ENCODE results near the gene SLC12A8.

Gene SLC12A8, protein sequence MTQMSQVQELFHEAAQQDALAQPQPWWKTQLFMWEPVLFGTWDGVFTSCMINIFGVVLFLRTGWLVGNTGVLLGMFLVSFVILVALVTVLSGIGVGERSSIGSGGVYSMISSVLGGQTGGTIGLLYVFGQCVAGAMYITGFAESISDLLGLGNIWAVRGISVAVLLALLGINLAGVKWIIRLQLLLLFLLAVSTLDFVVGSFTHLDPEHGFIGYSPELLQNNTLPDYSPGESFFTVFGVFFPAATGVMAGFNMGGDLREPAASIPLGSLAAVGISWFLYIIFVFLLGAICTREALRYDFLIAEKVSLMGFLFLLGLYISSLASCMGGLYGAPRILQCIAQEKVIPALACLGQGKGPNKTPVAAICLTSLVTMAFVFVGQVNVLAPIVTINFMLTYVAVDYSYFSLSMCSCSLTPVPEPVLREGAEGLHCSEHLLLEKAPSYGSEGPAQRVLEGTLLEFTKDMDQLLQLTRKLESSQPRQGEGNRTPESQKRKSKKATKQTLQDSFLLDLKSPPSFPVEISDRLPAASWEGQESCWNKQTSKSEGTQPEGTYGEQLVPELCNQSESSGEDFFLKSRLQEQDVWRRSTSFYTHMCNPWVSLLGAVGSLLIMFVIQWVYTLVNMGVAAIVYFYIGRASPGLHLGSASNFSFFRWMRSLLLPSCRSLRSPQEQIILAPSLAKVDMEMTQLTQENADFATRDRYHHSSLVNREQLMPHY

GRCh38 chr3:125212509-125213363 is at the start of gene SLC12A8:
Gene SLC12A8, minus strand, starts transcription at chr3:125212748. Its CDS starts 1,399 bp downstream, at chr3:125211349.
- DNase-seq = no peak

DNA sequence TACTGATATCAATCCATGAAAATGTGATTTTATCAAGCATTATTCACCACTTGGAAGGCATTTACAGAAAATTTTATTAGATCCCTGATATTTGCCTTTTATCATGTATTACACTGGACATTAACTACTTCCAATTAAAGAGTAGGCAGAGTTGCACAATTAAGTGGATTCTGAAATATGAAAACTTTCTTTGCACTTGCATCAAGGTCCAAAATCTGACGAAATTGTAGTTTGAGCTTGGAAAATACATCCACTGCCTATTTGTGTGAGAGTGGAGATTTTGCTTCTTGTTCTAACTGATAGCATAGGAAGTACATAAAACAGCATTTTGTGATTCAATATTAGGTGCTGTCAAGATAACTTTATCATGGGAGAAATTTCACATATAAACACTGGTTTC is 49.6 kb upstream of the SLC12A8 start:
- DNase-seq = no peak

DNA sequence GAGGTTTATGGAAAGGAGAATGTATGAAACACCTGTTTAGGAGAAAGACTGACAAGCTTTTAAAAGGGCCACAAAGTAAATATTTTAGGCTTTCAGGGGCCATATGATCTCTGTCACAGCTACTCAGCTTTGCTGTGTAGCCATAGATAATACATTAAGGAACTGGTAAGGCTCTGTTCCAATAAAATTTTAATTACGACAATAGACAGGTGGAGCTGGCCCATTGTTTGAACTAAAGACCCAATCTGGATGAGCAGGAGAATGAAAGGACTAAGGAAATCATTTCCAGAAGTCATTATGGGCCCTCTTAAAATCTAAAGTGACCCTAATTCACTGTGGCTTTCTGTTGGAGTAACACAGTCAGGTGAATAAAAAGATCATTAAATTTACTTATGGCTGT is 48.5 kb upstream of the SLC12A8 start:
- DNase-seq = peak; percentile 74

DNA sequence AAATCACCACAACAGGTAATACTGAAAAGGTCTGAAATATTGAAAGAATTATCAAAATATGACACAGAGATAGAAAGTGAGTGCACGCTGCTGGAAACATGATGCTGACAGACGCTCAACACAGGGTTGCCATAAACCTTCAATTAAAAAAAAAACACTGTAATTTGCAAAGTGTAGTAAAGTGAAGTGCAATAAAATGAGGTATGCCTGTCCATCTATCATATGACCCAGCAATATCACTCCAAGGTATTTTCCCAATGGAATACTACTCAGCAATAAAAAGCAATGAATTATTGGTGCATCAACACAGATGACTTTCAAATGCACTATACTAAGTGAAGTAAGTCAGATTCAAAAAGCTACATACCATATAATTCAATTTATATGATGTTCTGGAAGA is 47.6 kb upstream of the SLC12A8 start:
- DNase-seq = no peak

- no peak for DNase-seq
Observed at GRCh38 chr3:125257536-125257935, 45.0 kb upstream of the SLC12A8 start.

- no peak for DNase-seq
Observed at GRCh38 chr3:125256675-125257074, 44.1 kb upstream of the SLC12A8 start.

DNA sequence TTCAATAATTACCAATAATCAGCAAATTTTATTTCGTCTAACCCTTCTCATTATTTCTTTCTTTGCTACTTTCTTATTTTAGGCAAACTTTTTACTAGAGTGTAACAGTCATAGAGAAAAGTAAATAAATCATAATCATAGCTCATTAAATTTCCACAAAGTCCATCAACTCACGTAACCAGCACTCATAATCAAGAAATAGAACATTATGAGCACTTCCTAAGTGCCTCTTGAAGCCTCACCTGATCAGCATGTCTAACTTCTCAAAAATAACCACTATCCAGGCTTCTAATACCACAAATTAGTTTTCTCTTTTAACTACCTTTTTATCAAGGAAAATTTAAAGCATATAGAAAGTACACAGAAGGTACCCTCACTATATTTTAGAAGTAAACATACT is 38.4 kb upstream of the SLC12A8 start:
- DNase-seq = peak; percentile 18

- no peak for DNase-seq
Observed at GRCh38 chr3:125246237-125246636, 33.7 kb upstream of the SLC12A8 start.

DNA sequence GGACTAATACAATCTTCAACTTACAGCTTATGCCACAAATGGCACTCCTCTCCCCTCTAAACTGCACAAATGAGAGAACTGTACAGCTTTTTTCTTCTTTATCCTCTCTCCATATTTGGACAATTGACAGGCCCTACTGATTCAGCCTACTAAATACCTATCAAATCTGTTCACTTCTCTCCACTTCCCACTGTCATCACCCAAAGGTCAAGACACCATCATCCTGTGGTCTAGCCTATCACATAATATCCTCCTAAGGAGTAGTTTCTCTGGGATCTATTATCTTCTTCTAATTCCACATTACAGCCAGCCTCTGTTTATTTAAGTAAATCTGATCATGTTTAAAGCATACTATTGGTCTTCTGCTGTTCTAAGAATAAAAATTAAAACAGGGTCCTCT is 33.0 kb upstream of the SLC12A8 start:
- DNase-seq = no peak

- no peak for DNase-seq
Observed at GRCh38 chr3:125240496-125240895, 27.9 kb upstream of the SLC12A8 start.

DNA sequence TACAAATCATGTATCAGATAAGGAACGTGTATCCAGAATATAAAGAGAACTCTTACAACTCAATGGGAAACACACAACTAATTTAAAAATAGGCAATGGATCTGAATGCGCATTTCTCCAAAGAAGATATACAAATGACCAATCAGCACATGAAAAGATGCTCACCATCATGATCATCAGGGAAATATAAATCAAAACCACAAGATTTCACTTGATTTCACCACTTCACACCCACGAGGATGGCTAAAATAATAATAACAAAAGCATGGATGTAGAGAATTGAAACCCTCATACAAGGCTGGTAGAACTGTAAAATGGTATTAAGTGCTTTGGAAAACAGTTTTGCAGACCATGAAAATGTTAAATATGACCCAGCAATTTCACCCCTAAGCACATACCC is 26.7 kb upstream of the SLC12A8 start:
- DNase-seq = no peak

- DNase-seq = no peak
Observed at GRCh38 chr3:125238759-125239158, 26.2 kb upstream of the SLC12A8 start.

DNA sequence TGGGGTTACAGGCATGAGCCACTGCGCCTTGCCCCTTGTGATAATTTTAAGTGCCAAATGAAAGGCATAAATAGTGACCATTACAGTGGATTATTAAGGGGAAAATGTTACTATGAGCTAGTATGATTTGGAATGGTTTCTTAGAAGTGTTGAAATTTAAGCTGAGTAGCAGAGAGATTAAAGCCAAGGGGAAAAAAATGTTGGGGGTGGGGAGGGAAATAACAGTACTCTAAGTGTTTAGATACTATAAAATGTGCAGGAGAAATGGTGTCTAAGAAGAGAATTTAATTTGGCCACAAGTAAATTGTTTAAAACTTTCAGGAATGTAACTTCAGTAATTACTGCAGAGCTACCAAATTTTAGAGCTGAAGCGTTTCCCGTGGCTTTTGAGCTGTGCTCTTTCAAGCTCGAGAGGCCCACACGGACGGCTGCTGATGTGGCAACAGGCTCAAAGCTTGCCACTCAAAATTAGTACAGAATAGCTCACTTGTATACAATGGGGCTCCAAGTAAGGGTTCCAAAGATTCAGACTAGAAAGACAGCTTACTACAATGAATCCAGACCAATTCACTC is 23.9 kb upstream of the SLC12A8 start:
- no peak for DNase-seq

- DNase-seq = no peak
Observed at GRCh38 chr3:125234831-125235230, 22.3 kb upstream of the SLC12A8 start.

- no peak for DNase-seq
Observed at GRCh38 chr3:125232401-125232800, 19.9 kb upstream of the SLC12A8 start.

GRCh38 chr3:125231895-125232294 is 19.3 kb upstream of the SLC12A8 start:
- no peak for DNase-seq

GRCh38 chr3:125229707-125230106 is 17.2 kb upstream of the SLC12A8 start:
- no peak for DNase-seq

GRCh38 chr3:125229168-125229567 is 16.6 kb upstream of the SLC12A8 start:
- DNase-seq = no peak

DNA sequence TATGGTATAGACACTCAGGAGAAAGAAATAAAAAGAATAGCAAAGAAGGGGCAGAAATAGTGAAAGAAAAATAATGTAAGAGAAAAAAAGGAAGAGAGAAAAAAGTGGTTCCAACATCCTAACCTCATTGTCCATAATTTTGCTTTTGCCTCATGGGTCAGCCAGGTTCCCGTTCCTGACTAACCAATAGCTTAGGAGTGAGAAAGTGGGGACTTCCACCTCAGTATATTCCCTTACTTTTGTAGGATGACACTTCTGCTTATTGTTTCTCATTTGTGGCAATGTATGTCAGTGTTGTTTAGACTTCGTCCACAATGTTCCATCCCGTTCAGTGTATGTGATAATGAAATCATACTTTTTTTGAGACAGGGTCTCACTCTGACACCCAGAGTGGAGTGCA is 9.3 kb upstream of the SLC12A8 start:
- no peak for DNase-seq

- DNase-seq = no peak
Observed at GRCh38 chr3:125220727-125221429, 8.3 kb upstream of the SLC12A8 start.

DNA sequence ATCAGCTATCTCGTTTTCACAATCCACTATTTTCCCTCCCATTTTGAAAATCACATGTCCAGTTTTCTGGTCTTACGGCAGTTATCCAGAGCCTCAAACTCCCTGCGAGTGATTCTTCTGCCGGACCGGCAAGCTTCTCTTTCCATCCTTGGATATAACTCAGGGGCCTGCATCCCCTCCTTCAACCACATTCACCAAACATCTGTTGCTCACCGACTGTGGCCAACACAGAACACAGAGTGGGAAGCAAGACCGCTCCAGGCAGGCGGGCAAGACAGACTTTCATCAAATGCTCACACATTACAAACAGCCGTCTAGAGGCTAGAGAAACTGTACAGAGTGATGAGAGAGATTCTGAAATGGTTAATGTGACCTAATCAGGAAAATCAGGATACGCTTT is 7.6 kb upstream of the SLC12A8 start:
- no peak for DNase-seq

DNA sequence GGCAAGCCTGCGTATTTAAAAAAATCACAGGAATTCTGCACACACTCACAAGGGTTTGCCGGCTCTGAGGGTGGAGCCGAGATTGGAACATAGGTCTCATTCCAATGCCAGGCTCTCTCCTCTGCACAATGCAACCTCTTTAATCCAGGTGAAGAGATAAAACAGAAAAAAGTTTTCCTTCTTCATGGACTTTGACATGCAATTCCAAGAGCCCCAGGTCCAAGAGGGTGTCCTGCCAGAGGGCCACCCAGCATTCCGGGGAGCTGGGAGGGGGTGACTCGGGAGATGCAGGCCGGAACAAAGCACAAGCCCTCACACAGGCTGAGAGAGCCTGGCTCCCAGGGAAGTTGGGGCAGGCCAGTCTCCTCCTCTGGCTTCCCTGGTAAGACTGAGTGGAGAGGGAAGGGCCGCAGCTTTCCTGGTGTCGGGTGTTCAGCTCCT is 6.7 kb upstream of the SLC12A8 start:
- no peak for DNase-seq
